H1 (cell line): Measurements from ENCODE around the gene MIOX. TPM values are rescaled to one million over a fixed set of nuclear protein-coding genes. Genes with fewer than 3 reads are reported as not detected.
A peak's percentile ranks its signal among the peaks of the same experiment; 100 is the strongest.

Source experiments
- CTCF ChIA-PET: fragments of 300-600 bp; sonication (Branson Sonifier 250); formaldehyde crosslinking; loops from one replicate; lab custom pipeline; 2021; ENCODE audit not compliant: partially characterized antibody; lab: Charles Lee
- POLR2A ChIA-PET: fragments of 300-600 bp; sonication (Branson Sonifier 250); formaldehyde crosslinking; loops from one replicate; lab custom pipeline; 2021; ENCODE audit warnings: inconsistent platforms; ENCODE audit not compliant: partially characterized antibody; lab: Charles Lee
- DNase-seq, 2 experiments: peaks; one replicate each; pipeline versions ENCODE4 v3.0.0 to v3.0.0-alpha.2; 2010 to 2022; ENCODE audit warnings: low spot score in 2 of 2, low read depth in 1 of 2, mixed read lengths in 1 of 2
- FAIRE-seq: peaks from 2 replicates; lab custom pipeline; 2011; peaks lifted over from hg19 to GRCh38; lab: Jason Lieb, UNC
- H2AFZ ChIP-seq: 2 replicates; pipeline ENCODE4 v1.8.1; 2012; ENCODE audit warnings: low read length, inconsistent platforms
- H2AK5ac ChIP-seq: 2 replicates; pipeline ENCODE4 v1.6.1; 2013; ENCODE audit warnings: low read depth, low read length
- H2BK120ac ChIP-seq: replicated peaks from 2 replicates; pipeline ENCODE3; 2013; ENCODE audit warnings: low read depth, low read length, inconsistent platforms
- H2BK12ac ChIP-seq: 2 replicates; pipeline ENCODE4 v1.6.1; 2013; ENCODE audit warnings: low read depth, low read length
- H2BK15ac ChIP-seq: 2 replicates; pipeline ENCODE4 v1.6.1; 2013; ENCODE audit warnings: low read length
- H2BK20ac ChIP-seq: 2 replicates; pipeline ENCODE4 v1.6.1; 2013; ENCODE audit warnings: low read length
- H2BK5ac ChIP-seq: 2 replicates; pipeline ENCODE4 v1.6.1; 2013; ENCODE audit warnings: low read depth, low read length
- H3K14ac ChIP-seq: 2 replicates; pipeline ENCODE4 v1.6.1; 2013; ENCODE audit warnings: inconsistent platforms; ENCODE audit not compliant: insufficient read length
- H3K18ac ChIP-seq: 2 replicates; pipeline ENCODE4 v1.6.1; 2013; ENCODE audit warnings: low read length; ENCODE audit errors: extremely low read depth
- H3K23ac ChIP-seq: 2 replicates; pipeline ENCODE4 v1.6.1; 2013; ENCODE audit warnings: inconsistent platforms; ENCODE audit not compliant: insufficient read length
- H3K23me2 ChIP-seq: 2 replicates; pipeline ENCODE4 v1.6.1; 2013; ENCODE audit warnings: low read depth, low read length
- H3K27ac ChIP-seq: 2 replicates; pipeline ENCODE4 v1.6.1; 2011; ENCODE audit warnings: low read depth, low read length, inconsistent platforms
- H3K27me3 ChIP-seq, 4 experiments: replicated peaks in 1 of 4; 1 replicate in 1 of 4; 2 replicates in 3 of 4; pipeline versions ENCODE4 v1.6.1 to v1.8.1; 2011 to 2013; ENCODE audit warnings: low read length in 3 of 4, mild to moderate bottlenecking in 3 of 4, inconsistent platforms in 2 of 4, mixed read lengths in 2 of 4, moderate library complexity in 1 of 4; ENCODE audit not compliant: control insufficient read depth in 3 of 4, insufficient read depth in 3 of 4; ENCODE audit errors: extremely low read depth in 1 of 4
- H3K36me3 ChIP-seq, 4 experiments: 2 replicates each; pipeline versions ENCODE4 v1.6.1 to v1.8.1; 2011 to 2013; ENCODE audit warnings: mild to moderate bottlenecking in 4 of 4, low read length in 3 of 4, moderate library complexity in 2 of 4, control low read depth in 1 of 4, inconsistent platforms in 1 of 4; ENCODE audit not compliant: insufficient read depth in 4 of 4, control insufficient read depth in 2 of 4
- H3K4ac ChIP-seq: replicated peaks from 2 replicates; pipeline ENCODE3; 2013; ENCODE audit warnings: low read length, low read depth, mixed read lengths, inconsistent platforms; ENCODE audit not compliant: insufficient read length
- H3K4me1 ChIP-seq, 4 experiments: replicated peaks in 1 of 4; 1 replicate in 1 of 4; 2 replicates in 3 of 4; pipeline versions ENCODE4 v1.6.1 to v1.8.1; 2011 to 2013; ENCODE audit warnings: low read length in 3 of 4, inconsistent platforms in 2 of 4, mixed read lengths in 1 of 4; ENCODE audit not compliant: insufficient read depth in 4 of 4, control insufficient read depth in 3 of 4
- H3K4me2 ChIP-seq, 2 experiments: 2 replicates each; pipeline versions ENCODE4 v1.6.1 to v1.8.1; 2011 to 2013; ENCODE audit warnings: low read depth in 2 of 2, low read length in 2 of 2, control low read depth in 1 of 2, inconsistent platforms in 1 of 2, mild to moderate bottlenecking in 1 of 2; ENCODE audit not compliant: insufficient read depth in 1 of 2
- H3K4me3 ChIP-seq, 4 experiments: fragments of 200-600, 300-600 bp in 1 of 4; sonication (generic), shearing (Covaris generic), sonication (Bioruptor Twin) in 1 of 4; 2 replicates each; pipeline versions ENCODE4 v1.5.1 to v1.8.1; 2011 to 2016; ENCODE audit warnings: low read length in 4 of 4, low read depth in 3 of 4, control low read depth in 2 of 4, inconsistent platforms in 2 of 4, mild to moderate bottlenecking in 2 of 4, mixed read lengths in 1 of 4, moderate library complexity in 1 of 4; ENCODE audit not compliant: insufficient read depth in 2 of 4; ENCODE audit errors: extremely low read depth in 1 of 4
- H3K56ac ChIP-seq: replicated peaks from 2 replicates; pipeline ENCODE3; 2013; ENCODE audit warnings: low read depth, mild to moderate bottlenecking, mixed read lengths, low read length, inconsistent platforms; ENCODE audit not compliant: insufficient read length
- H3K79me1 ChIP-seq: 2 replicates; pipeline ENCODE4 v1.6.1; 2013; ENCODE audit warnings: low read depth, low read length, control low read depth
- H3K79me2 ChIP-seq, 2 experiments: 2 replicates each; pipeline versions ENCODE4 v1.6.1 to v1.8.1; 2012 to 2013; ENCODE audit warnings: low read length in 2 of 2, mild to moderate bottlenecking in 2 of 2, inconsistent platforms in 1 of 2; ENCODE audit not compliant: insufficient read depth in 2 of 2, control insufficient read depth in 1 of 2
- H3K9ac ChIP-seq, 4 experiments: replicated peaks in 1 of 4; 1 replicate in 1 of 4; 2 replicates in 3 of 4; pipeline versions ENCODE4 v1.6.1 to v1.8.1; 2011 to 2013; ENCODE audit warnings: low read depth in 3 of 4, low read length in 3 of 4, control low read depth in 2 of 4, mild to moderate bottlenecking in 2 of 4, moderate library complexity in 2 of 4, inconsistent platforms in 1 of 4; ENCODE audit errors: extremely low read depth in 1 of 4
- H3K9me3 ChIP-seq, 2 experiments: 2 replicates each; pipeline versions ENCODE4 v1.6.1 to v1.8.1; 2012 to 2013; ENCODE audit warnings: mild to moderate bottlenecking in 2 of 2, moderate library complexity in 2 of 2, control low read depth in 1 of 2, inconsistent platforms in 1 of 2, low read depth in 1 of 2, low read length in 1 of 2, mixed read lengths in 1 of 2; ENCODE audit not compliant: insufficient read depth in 2 of 2
- H4K20me1 ChIP-seq, 2 experiments: replicated peaks in 1 of 2; 2 replicates each; pipeline versions ENCODE3 to v1.8.1; 2011 to 2013; ENCODE audit warnings: inconsistent platforms in 2 of 2, low read length in 2 of 2, mild to moderate bottlenecking in 1 of 2; ENCODE audit not compliant: insufficient read depth in 2 of 2, control insufficient read depth in 1 of 2
- H4K5ac ChIP-seq: 2 replicates; pipeline ENCODE4 v1.6.1; 2013; ENCODE audit warnings: low read length, low read depth, mixed read lengths, inconsistent platforms; ENCODE audit not compliant: insufficient read length
- H4K8ac ChIP-seq: 2 replicates; pipeline ENCODE4 v1.8.0; 2013; ENCODE audit warnings: mild to moderate bottlenecking, moderate library complexity, low read length, inconsistent platforms; ENCODE audit not compliant: insufficient read depth; ENCODE audit errors: extremely low read depth
- H4K91ac ChIP-seq: replicated peaks from 2 replicates; pipeline ENCODE3; 2013; ENCODE audit warnings: low read length, mixed read lengths, inconsistent platforms; ENCODE audit not compliant: insufficient read length
- BCL11A ChIP-seq, 2 experiments: IDR thresholded peaks; one replicate each; pipeline ENCODE4 v1.6.1; 2011; ENCODE audit warnings: low read depth in 2 of 2, low read length in 2 of 2, mild to moderate bottlenecking in 2 of 2
- EZH2 ChIP-seq: fragments of 200-600 bp; sonication (generic); IDR thresholded peaks from 2 replicates; pipeline ENCODE4 v1.7.1; 2012; ENCODE audit warnings: low read depth, mild to moderate bottlenecking, moderate library complexity, low read length, inconsistent platforms; ENCODE audit not compliant: severe bottlenecking
- KDM4A ChIP-seq: IDR thresholded peaks from one replicate; pipeline ENCODE4 v1.7.1; 2012; ENCODE audit warnings: low read depth, mild to moderate bottlenecking, moderate library complexity, low read length, inconsistent platforms; ENCODE audit not compliant: severe bottlenecking
- RNF2 ChIP-seq: fragments of 200-900, 300-1000 bp; sonication (generic); IDR thresholded peaks from 2 replicates; pipeline ENCODE4 v1.7.1; 2016; ENCODE audit warnings: borderline replicate concordance, low read depth, mild to moderate bottlenecking, antibody characterized with exemption, low read length; ENCODE audit not compliant: poor library complexity, severe bottlenecking; ENCODE audit errors: missing control alignments
- SP1 ChIP-seq: IDR thresholded peaks from 2 replicates; pipeline ENCODE4 v1.6.1; 2011; ENCODE audit warnings: low read depth, low read length
- SUZ12 ChIP-seq: fragments of 200-600 bp; sonication (generic); IDR thresholded peaks from 2 replicates; pipeline ENCODE4 v1.6.1; 2012; ENCODE audit warnings: mild to moderate bottlenecking, inconsistent platforms, low read length, moderate library complexity, mixed read lengths
- WGBS, 2 experiments: shearing (Covaris generic) in 1 of 2; methylation state at CpG; one replicate each; pipeline versions ENCODE4 v1.1.6 to v1.1.7; 2013 to 2015; ENCODE audit warnings: low lambda C conversion rate in 2 of 2, mixed read lengths in 2 of 2, inconsistent platforms in 1 of 2, low coverage in 1 of 2, missing lambda C conversion rate in 1 of 2; ENCODE audit not compliant: insufficient replicate concordance in 2 of 2, insufficient coverage in 1 of 2, insufficient read length in 1 of 2; ENCODE audit errors: extremely low coverage in 1 of 2, missing lambda C conversion rate in 1 of 2; 5-methylcytosine and 5-hydroxymethylcytosine counted together
- polyA plus RNA-seq, 7 experiments: library from polyadenylated mRNA; depleted of rRNA in 3 of 7; stranded (reverse) in 5 of 7; unstranded in 2 of 7; fragments of >200 nt in 5 of 7; fragments of 200-250 nt in 2 of 7; gene quantifications; 1 replicate in 5 of 7; 2 replicates in 1 of 7; 4 replicates in 1 of 7; pipeline versions ENCODE4 v1.2.1 to v1.2.3, GENCODE V29; 2011 to 2013; ENCODE audit warnings: missing spikeins in 2 of 7, mixed read lengths in 2 of 7
- total RNA-seq: library from RNA; stranded (reverse); fragmentation: NEBNext Ultra II Directional; extraction: Animal tissue kit (Norgen Biotek cat#: 25700); gene quantifications from 2 replicates; pipeline ENCODE4 v1.2.1, GENCODE V29; 2021

Gene MIOX
- total and polyA plus RNA-seq, 2 of the 8 experiments (the other 6 are each of a cell fraction or from before 2014, with no cell fraction given), result 0.30 to 0.32 TPM

DNA sequence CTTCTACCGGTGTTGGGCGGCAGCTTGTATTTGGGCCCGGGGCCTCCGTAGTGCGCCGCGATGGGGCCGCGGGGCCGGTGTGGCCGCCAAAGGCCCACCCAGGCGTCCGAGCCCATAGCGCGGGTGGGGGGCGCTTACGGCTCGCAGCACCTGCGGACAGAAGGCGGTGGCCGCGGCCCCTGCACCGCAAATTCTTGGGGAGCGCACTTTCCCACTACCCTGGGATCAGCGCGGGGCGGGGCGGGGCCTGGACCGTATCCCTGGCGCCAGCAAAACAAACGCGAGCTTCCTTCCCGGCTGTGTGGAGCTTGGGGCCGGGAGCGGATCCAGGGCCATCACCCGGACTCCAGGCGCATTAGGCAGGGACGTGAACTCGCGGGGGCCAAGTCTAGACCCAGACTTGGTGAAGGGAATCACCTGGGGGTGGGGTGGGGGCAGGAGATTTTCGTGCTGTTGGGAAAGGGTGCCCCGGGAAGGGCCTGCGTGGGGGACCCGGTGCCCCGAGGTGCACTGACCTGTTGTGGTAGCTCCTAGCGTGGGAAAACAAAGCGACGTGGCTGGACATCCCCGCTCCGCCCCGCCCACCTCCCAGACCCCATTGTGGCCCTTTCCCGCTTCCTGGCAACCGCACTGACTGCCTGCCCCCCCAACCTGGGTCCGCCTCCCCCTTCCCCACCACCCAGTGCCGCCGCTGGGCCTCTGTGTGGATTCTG, 45.5 kb downstream of the MIOX start:
- H2BK12ac ChIP-seq, result no peak overlapping the region
- peaks cover 5 to 14% of the 10 kb centered on the region in 2 experiments for H4K20me1 ChIP-seq
- no peaks in the 10 kb centered on the region for H3K36me3 ChIP-seq
- H2BK20ac ChIP-seq, result no peak overlapping the region
- peak overlapping the region; percentile 51 to 92 for H3K4me2 ChIP-seq
- H3K18ac ChIP-seq, result no peak overlapping the region; the same call in 1 of the 2 replicates
- no peak overlapping the region; the same call in 1 of the 2 replicates for H2AFZ ChIP-seq
- TF ChIP-seq SUZ12 (peak; percentile 32), SP1 (no peak), KDM4A (peak; percentile 70), RNF2 (peak; percentile 37), EZH2 (peak; percentile 65), BCL11A (IDR thresholded peaks at IDR 0.05; ENCODE audit: low read depth in 2 of 2, low read length in 2 of 2) (no peak)
- H3K79me1 ChIP-seq, result no peaks in the 10 kb centered on the region
- H3K79me2 ChIP-seq, result no peaks in the 10 kb centered on the region
- H3K4ac ChIP-seq, result no peak overlapping the region
- no peak overlapping the region for H3K23ac ChIP-seq
- peaks cover 0 to 18% (median 7%) of the 10 kb centered on the region in 4 experiments; a peak in 5 of 7 replicates for H3K4me1 ChIP-seq
- no peaks in the 10 kb centered on the region for H3K9me3 ChIP-seq
- no peak overlapping the region for H3K27ac ChIP-seq
- ChIA-PET POLR2A (interaction anchor here (0.7 kb wide), 1 partner anchor 19 kb away, joined by 3 read pairs; no protein-coding TSS in a partner anchor), CTCF (interaction anchor here (1.0 kb wide), 3 partner anchors 31 to 157 kb away, joined by 3 to 4 read pairs (median 3); partner anchors contain the start of gene SYCE3)
- H4K5ac ChIP-seq, result no peak overlapping the region
- no peak overlapping the region for H2BK120ac ChIP-seq
- H3K23me2 ChIP-seq, result peaks cover 18% of the 10 kb centered on the region; the same call in 1 of the 2 replicates
- 0 out of 7 replicates have a peak overlapping the region, but pooled peaks of 1 of the 4 experiments have one; percentile 35 for H3K9ac ChIP-seq
- no peak overlapping the region for H2BK15ac ChIP-seq
- H2AK5ac ChIP-seq, result no peak overlapping the region
- H3K14ac ChIP-seq, result no peak overlapping the region
- H3K4me3 ChIP-seq, result peak overlapping the region; percentile 27 to 68 (median 48)
- no peak overlapping the region for H3K56ac ChIP-seq
- no peak overlapping the region for H4K91ac ChIP-seq
- WGBS, 2 experiments, result 4% methylated on average over 41 of the region's 56 CpGs; no CpG with 5 or more reads in 1 of the 2 experiments
- FAIRE-seq, result no peak
- no peak overlapping the region; the same call in 1 of the 2 replicates for H4K8ac ChIP-seq
- H3K27me3 ChIP-seq, result peaks cover 43 to 65% (median 58%) of the 10 kb centered on the region in 4 experiments
- DNase-seq, result peak in 1 of 2 experiments; percentile 77
- no peak overlapping the region for H2BK5ac ChIP-seq
